NT2/D1 (cell line): Measurements from ENCODE around the gene SLC12A8.

Source experiments
- DNase-seq: peaks from one replicate; pipeline ENCODE4 v3.0.0-alpha.2; 2011; ENCODE audit warnings: low read depth, low spot score
- H3K27me3 ChIP-seq: 2 replicates; pipeline ENCODE4 v1.6.0; 2011; ENCODE audit warnings: mild to moderate bottlenecking; ENCODE audit not compliant: insufficient read length, insufficient read depth
- H3K36me3 ChIP-seq: 2 replicates; pipeline ENCODE4 v1.6.1; 2011; ENCODE audit warnings: mild to moderate bottlenecking, low read length, mixed read lengths; ENCODE audit not compliant: insufficient read depth, insufficient read length
- H3K4me1 ChIP-seq: 2 replicates; pipeline ENCODE4 v1.5.1; 2011; ENCODE audit not compliant: insufficient read depth, insufficient read length
- H3K4me3 ChIP-seq: 2 replicates; pipeline ENCODE4 v1.5.1; 2011; ENCODE audit warnings: low read depth; ENCODE audit not compliant: insufficient read length
- H3K9ac ChIP-seq: 2 replicates; pipeline ENCODE4 v1.6.0; 2011; ENCODE audit warnings: low read depth; ENCODE audit not compliant: insufficient read length
- H3K9me3 ChIP-seq: 2 replicates; pipeline ENCODE4 v1.5.1; 2011; ENCODE audit warnings: mild to moderate bottlenecking, low read length; ENCODE audit not compliant: insufficient read depth
- SUZ12 ChIP-seq: IDR thresholded peaks from 2 replicates; pipeline ENCODE4 v1.6.1; 2011; ENCODE audit not compliant: insufficient read length, insufficient read depth; ENCODE audit errors: extremely low read depth
- YY1 ChIP-seq: IDR thresholded peaks from 2 replicates; pipeline ENCODE4 v1.6.1; 2011; ENCODE audit not compliant: insufficient read length, insufficient read depth
- ZNF274 ChIP-seq: IDR thresholded peaks from 2 replicates; pipeline ENCODE4 v1.6.1; 2011; ENCODE audit warnings: mild to moderate bottlenecking, low read depth, low read length

Gene SLC12A8

GRCh38 chr3:125134952-125135351, 77.6 kb downstream of the SLC12A8 start:
- Histone ChIP-seq H3K4me1 (peaks cover 4% of the 10 kb centered on the region), H3K27me3 (no peaks in the 10 kb centered on the region), H3K36me3 (peaks cover 10% of the 10 kb centered on the region), H3K9me3 (no peaks in the 10 kb centered on the region), H3K4me3 (no peak overlapping the region), H3K9ac (no peak overlapping the region)
- no peak for DNase-seq
- TF ChIP-seq SUZ12 (no peak), YY1 (no peak), ZNF274 (no peak)

GRCh38 chr3:125132815-125133214, 79.7 kb downstream of the SLC12A8 start:
- no peak for DNase-seq

DNA sequence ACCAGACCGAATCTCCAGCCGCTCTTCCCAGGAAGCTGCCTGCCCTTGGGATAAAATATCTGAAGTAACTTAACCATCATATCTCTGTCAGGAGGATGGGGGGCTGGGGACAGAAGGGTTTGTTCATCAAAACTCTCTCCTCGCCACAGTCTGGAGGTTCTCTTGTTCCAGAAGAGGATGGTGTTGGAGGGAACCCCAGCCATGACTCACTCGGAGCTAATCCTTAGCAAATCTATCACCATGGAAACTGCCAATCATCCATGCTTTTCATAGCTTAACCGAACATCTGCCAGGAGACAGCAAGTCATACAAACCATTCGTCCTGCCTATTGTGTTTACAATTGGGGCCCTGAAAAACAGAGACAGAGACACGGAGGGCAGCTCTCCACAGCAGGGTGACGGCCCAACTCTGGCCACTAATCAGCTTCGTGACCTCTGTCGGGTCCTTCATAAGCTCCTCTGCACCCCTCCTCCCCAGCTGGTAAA, 83.0 kb downstream of the SLC12A8 start:
- no peak for DNase-seq
- peaks cover 7% of the 10 kb centered on the region for H3K4me1 ChIP-seq
- TF ChIP-seq ZNF274 (no peak), SUZ12 (no peak), YY1 (no peak)
- H3K9me3 ChIP-seq: no peaks in the 10 kb centered on the region
- H3K4me3 ChIP-seq: no peak overlapping the region
- H3K27me3 ChIP-seq: no peaks in the 10 kb centered on the region
- H3K9ac ChIP-seq: no peak overlapping the region
- peaks cover 2% of the 10 kb centered on the region for H3K36me3 ChIP-seq

More at GRCh38 chr3:125132815-125133214, 79.7 kb downstream of the SLC12A8 start:
- Histone ChIP-seq H3K4me1 (peaks cover 11% of the 10 kb centered on the region), H3K9ac (no peak overlapping the region), H3K4me3 (no peak overlapping the region), H3K36me3 (peaks cover 10% of the 10 kb centered on the region), H3K9me3 (no peaks in the 10 kb centered on the region), H3K27me3 (no peaks in the 10 kb centered on the region)
- TF ChIP-seq SUZ12 (no peak), YY1 (no peak), ZNF274 (no peak)

GRCh38 chr3:125128861-125129501, 83.6 kb downstream of the SLC12A8 start:
- H3K4me3 ChIP-seq: no peak overlapping the region
- no peaks in the 10 kb centered on the region for H3K27me3 ChIP-seq
- no peak for DNase-seq
- TF ChIP-seq ZNF274 (no peak), YY1 (no peak), SUZ12 (no peak)
- H3K9ac ChIP-seq: no peak overlapping the region
- H3K36me3 ChIP-seq: no peaks in the 10 kb centered on the region
- H3K4me1 ChIP-seq: peaks cover 7% of the 10 kb centered on the region
- H3K9me3 ChIP-seq: no peaks in the 10 kb centered on the region

- TF ChIP-seq YY1: no peak
- no peak for TF ChIP-seq SUZ12
- TF ChIP-seq ZNF274: no peak
Observed at GRCh38 chr3:125126323-125126722, 86.2 kb downstream of the SLC12A8 start.

DNA sequence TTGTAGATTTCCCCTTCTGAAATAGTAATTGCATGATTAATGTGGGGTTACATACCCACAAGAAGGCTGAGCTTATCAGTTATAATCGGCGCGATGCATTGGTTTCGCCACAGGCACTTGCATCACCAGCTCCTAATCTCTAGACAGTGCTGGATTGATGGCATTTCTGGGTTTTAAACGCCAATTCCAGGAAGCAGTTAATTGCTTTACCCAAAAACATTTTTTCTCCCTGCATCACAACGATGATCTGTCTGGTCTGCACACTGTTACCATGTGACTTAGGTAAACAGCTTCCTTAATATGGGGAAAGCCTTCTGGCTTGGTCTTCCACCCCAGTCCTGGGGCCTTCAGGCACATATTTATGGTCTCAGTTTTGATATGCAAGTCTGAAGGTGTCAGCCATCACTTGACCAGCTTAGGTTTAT, 86.7 kb downstream of the SLC12A8 start:
- no peak overlapping the region for H3K9ac ChIP-seq
- no peak for DNase-seq
- no peaks in the 10 kb centered on the region for H3K27me3 ChIP-seq
- TF ChIP-seq ZNF274 (no peak), SUZ12 (no peak), YY1 (no peak)
- no peaks in the 10 kb centered on the region for H3K9me3 ChIP-seq
- no peak overlapping the region for H3K4me3 ChIP-seq
- peaks cover 9% of the 10 kb centered on the region for H3K4me1 ChIP-seq
- H3K36me3 ChIP-seq: no peaks in the 10 kb centered on the region

More at GRCh38 chr3:125126323-125126722, 86.2 kb downstream of the SLC12A8 start:
- Histone ChIP-seq H3K27me3 (no peaks in the 10 kb centered on the region), H3K4me3 (no peak overlapping the region), H3K36me3 (no peaks in the 10 kb centered on the region), H3K9ac (no peak overlapping the region), H3K4me1 (peaks cover 9% of the 10 kb centered on the region), H3K9me3 (no peaks in the 10 kb centered on the region)
- no peak for DNase-seq

GRCh38 chr3:125123451-125124305, 88.9 kb downstream of the SLC12A8 start:
- TF ChIP-seq ZNF274 (no peak), YY1 (no peak), SUZ12 (no peak)
- DNase-seq: no peak
- Histone ChIP-seq H3K27me3 (peaks cover 2% of the 10 kb centered on the region), H3K4me3 (no peak overlapping the region), H3K36me3 (no peaks in the 10 kb centered on the region), H3K4me1 (peaks cover 7% of the 10 kb centered on the region), H3K9me3 (no peaks in the 10 kb centered on the region), H3K9ac (no peak overlapping the region)
